HG03342 (cell line): ENCODE data around the gene LEP.

Experiments
- ATAC-seq: cut with Tn5 transposase; IDR thresholded peaks from one replicate; pipeline ENCODE4 v1.9.1; 2021; ENCODE audit warnings: mild to moderate bottlenecking, moderate library complexity; ENCODE audit not compliant: unreplicated experiment

Gene LEP

DNA sequence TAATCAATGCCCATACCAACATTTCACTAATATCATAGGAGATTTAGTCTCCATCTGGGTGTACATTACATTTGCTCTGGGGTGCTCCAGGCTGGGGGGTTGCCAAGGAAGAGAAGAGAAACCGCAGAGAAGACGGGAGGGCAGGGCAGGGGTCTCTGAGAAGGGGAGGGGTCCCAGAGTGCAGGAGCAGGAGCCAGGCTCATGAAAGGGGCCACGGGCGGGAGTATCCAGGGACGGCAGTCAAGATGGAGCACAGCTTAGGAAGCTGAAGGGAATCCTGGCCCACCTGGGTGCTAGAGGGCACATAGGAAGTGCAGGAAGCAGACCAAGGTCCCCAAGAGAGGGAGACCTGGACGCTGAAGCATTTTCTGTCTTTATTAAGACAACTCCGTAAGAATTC, 2.2 kb downstream of the LEP start:
- no peak for ATAC-seq

DNA sequence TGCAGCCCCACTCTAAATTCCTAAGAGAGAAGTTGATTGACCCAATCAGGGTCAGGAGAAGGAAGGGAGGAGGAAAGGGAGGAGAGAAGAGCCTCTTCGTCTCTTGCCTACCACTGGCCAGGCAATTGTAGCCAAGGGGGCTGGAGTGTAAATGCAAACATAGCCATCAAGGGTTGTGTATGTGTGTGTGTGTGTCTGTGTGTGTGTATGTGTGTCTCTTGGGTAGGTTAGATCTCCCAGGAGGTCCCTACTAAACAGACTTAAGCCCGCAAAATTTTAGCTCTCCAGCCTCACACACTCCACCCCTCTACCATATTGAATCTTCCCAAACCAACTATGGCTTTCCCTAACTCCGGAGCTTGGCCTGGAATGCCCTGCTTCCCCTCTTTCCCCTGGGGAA, 3.8 kb downstream of the LEP start:
- ATAC-seq, result no peak

DNA sequence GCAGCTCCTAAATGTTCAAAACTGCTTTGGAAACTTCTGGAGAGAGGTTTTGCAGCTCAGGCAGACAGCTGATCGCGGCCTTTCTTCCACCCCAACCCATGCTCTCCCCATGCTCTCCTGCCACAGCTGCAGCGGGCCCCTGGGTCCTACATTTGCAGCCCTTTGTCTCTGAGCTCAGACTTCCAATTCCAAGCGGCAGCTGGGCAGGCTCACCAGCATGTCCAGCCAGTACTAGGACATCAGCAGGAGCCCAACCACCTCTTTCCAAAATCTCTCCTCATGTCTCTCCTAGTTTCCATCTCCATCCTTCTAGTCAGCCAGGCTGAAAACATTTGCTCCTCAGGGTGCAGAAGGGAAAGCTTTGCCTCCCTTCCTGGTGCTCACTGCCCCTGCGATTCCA, 6.0 kb downstream of the LEP start:
- no peak for ATAC-seq

GRCh38 chr7:128247640-128248194, 6.6 kb downstream of the LEP start:
- ATAC-seq, result no peak

DNA sequence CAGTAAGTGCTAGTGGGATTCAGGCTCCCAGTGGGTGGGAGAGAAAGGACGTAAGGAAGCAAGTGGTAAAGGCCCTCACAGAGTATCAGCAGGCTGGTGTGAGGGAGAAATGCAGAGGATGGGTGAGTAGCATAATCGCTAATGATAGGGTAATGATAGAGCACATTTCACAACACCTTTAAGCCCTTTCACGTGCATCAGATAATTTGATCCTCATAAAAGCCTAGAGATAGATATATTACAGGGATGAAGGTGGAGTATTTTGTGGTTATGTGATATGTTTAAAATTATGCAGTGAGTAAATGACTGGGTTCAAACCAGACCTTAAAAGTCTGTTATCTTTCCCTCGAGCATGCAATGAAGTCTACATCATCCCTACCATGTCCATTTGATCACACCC, 10.3 kb downstream of the LEP start:
- no peak for ATAC-seq

DNA sequence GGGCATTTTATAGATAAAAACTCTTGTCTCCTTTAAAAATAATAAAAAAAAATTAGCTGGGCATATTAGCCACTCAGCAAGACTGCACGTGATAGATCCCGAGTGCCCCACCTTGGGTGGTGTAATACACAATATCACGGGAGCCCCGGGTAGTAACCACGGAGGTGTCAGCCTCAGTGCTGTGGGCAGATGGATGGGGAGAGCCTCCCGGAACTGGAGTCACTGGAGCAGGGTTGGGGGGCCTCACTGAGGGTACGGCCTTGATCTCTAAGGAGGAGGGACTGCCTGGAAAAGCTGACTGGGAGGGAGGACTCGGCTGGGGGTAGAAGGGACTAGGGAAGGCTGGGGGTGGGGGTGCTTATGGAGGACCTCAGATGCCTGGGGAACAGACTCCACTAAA, 12.6 kb downstream of the LEP start:
- no peak for ATAC-seq

GRCh38 chr7:128254470-128254869, 13.4 kb downstream of the LEP start:
- ATAC-seq, result no peak

GRCh38 chr7:128255271-128255670, 14.2 kb downstream of the LEP start:
- ATAC-seq, result no peak

DNA sequence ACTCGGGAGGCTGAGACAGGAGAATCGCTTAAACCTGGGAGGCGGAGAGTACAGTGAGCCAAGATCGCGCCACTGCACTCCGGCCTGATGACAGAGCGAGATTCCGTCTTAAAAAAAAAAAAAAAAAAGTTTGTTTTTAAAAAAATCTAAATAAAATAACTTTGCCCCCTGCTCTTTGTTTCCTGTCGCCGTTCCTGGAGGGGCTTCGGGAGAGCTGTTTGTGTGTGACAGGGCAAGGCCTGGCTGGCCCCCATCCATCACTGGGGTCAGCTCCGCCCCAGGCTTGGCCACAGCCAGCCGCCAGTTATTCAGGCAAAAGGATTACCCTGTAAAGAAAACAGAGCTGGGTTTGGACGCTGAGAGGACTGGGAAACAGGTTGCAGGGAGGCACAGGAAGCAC, 16.4 kb downstream of the LEP start:
- ATAC-seq, result no peak

GRCh38 chr7:128259131-128260061, 18.3 kb downstream of the LEP start:
- ATAC-seq, result no peak

GRCh38 chr7:128260069-128260795, 19.2 kb downstream of the LEP start:
- no peak for ATAC-seq

DNA sequence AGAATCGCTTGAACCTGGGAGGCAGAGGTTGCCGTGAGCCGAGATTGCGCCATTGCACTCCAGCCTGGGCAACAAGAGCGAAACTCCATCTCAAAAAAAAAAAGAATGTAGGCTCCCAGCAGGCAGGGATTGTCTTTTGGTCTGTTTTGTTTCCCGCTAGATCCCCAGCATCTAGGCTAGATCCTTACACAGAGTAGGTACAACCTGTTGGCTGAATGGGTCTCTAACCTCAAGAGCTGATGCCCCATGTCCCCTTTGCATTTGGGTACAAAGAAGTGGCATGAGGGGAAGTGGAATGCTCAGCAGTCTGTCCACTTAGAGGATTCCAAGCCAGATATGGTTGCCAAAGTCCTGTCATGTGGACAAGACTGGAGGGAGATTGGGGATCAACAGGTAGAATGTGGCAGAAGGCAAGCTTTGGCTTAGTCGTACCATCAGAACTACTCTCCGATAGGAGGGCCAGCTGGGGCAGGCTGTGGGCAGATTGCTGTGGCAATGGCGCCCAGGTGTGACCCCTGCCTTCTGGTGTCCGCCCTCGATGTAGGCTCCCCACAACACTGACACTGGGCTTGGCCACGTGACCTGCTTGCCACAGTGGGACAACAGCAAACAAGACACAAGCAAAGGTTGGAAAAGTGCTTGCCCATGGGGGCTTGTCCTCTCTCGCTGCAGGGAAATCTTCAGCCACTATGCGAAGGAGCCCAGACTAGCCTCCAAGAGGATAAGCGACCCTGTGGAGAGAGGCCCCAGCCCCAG, 21.4 kb downstream of the LEP start:
- ATAC-seq, result no peak

GRCh38 chr7:128263420-128263819, 22.3 kb downstream of the LEP start:
- no peak for ATAC-seq

GRCh38 chr7:128264477-128264876, 23.4 kb downstream of the LEP start:
- ATAC-seq, result no peak

DNA sequence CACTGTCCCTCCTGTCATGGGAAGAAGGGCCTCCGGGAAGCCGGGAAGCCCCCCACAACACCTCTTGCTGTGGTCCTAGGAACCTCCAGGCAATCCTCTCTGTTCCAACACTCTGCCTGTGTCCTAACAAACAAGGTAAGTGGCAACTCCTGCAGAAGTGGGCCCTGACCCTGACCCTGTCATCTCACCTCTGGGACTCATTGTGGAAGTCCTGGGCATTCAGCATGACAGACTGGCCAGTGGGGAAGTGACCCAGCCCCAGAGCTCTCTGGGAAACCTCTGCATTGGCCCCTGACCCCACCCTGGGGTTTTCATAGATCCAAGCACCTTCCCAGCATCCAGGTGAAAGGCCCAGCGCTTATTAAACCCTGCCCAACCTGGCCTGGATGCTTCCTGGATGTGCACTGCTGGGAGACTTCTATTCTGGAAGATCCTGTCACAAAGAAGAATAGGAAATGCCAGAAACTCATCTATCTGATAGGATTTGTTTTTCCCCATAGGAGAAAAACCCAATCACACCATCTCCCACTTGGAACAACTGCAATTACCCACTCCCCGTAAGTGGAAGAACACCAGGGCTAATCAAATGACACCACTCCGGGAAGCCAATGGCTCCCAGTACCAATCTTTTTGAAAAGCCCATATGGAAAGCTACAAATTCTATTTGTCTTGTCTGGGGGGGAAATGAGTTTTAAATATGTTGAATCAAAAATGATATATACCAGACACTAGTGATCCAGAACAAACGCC, 24.3 kb downstream of the LEP start:
- ATAC-seq, result no peak

DNA sequence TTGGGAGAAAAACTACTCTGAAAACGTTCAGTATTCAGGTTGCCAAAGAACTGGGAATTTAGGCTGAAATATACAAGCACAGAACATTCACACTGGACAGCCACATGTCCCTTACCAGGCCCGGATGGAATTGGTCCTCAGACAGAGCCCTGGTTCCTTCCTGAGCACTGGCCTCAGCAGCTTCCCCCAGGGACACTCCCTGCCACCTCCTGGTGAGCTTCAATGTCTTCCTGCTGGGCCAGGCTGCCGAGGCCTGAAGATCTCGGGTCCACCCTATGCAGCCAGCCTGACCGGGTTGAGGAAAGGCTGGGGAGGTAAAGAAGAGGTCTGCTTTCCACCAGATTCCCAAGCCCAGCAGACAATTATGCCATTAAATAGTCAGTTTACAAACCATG, 24.8 kb downstream of the LEP start:
- no peak for ATAC-seq

DNA sequence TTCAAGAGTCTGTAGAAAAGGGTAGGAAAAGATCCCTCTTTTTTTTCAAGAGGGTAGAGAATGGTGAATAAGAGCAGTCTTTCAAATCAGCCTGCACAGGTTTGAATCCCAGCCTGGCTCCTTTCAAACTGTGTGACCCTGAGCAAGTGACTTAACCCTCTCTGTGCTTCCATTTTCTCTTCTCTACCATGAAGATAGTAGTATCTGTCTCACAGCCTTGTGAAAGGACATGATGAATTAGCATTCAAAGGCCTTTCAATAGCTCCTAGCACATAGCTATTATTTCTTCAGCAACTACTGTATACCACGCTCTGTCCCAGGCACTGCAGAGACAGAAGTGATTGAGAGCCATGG, 25.4 kb downstream of the LEP start:
- ATAC-seq, result no peak

GRCh38 chr7:128266883-128267594, 26.0 kb downstream of the LEP start:
- ATAC-seq, result no peak

DNA sequence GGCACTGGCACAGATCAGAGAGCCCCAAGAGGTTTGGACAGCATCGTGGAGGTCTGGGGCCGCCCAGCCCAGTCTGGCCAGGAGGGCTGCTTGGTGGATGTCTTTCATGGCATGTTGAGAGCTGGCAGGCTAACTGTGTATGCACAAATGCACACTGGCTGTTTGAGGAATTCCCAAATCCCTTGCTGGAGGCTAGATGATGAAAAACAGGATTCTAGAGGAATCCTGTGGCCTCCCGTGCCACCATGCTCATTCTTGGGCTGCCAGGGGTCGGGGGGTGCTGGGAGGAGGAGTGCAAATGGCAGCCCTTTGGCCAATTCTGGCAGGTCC, 26.5 kb downstream of the LEP start:
- ATAC-seq, result no peak

DNA sequence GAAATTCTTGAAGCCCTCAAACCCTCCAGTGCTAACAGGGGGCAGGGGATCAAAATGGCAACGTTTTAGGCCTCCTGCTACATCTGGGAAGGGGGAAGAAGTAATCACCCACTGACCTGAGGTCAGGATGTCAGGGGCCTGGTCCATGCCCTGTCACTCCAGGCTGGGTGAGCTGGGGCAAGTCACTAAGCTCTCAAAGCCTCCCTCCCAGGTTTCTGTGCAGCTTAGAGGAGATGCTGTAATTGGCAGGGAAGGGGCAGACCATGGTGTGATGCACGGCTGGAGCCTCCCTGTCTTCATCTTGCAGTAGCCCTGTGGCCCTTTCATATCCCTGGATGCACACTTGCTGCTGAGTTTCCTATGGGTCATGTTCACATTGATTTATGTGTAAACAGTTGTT, 27.2 kb downstream of the LEP start:
- ATAC-seq, result no peak
